Stimulated activated CD8-positive, alpha-beta memory T cell treated with anti-CD3 and anti-CD28 coated beads, Interleukin-4, amount 100 ng/mL, for 4 hours (primary cell): Measurements from ENCODE around the gene KDM7A.
"Not testable (repeated sequence)": the region's sequence is repeated elsewhere in the genome, so short reads cannot be mapped to it uniquely, and the experiment has no call there.

Experiments
- DNase-seq, 2 donors: peaks; one replicate each; pipeline ENCODE4 v3.0.0-alpha.2; 2020; ENCODE audit warnings: low read depth in 2 of 2, low spot score in 1 of 2

KDM7A gene

GRCh38 chr7:140176811-140177702 is at the start of gene KDM7A:
KDM7A (minus strand) TSS chr7:140176983; CDS start chr7:140176937, 46 bp downstream.
- DNase-seq = peak; percentile 71 to 87

GRCh38 chr7:140225562-140226249 is 48.9 kb upstream of the KDM7A start:
- no peak for DNase-seq

GRCh38 chr7:140223515-140224221 is 46.9 kb upstream of the KDM7A start:
- no peak for DNase-seq

DNA sequence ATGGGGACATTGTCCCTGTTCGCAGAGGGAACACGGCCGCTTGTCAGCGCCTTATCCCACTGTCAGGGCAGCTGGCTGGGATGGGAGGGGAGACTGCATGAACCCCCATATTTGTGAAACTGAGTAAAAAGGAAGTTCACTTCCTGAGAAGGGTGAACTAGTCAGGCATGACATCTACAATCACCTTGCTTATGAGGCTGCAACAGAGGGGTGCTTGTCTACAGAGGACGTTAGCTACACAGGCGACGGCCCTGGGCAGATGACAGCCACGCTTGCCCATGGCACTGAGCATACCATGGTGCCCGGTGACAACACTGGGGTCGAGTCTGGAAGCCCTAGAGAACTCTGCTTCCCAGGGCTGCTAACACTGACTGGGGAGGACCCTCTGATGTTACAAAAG is 46.0 kb upstream of the KDM7A start:
- no peak for DNase-seq

DNA sequence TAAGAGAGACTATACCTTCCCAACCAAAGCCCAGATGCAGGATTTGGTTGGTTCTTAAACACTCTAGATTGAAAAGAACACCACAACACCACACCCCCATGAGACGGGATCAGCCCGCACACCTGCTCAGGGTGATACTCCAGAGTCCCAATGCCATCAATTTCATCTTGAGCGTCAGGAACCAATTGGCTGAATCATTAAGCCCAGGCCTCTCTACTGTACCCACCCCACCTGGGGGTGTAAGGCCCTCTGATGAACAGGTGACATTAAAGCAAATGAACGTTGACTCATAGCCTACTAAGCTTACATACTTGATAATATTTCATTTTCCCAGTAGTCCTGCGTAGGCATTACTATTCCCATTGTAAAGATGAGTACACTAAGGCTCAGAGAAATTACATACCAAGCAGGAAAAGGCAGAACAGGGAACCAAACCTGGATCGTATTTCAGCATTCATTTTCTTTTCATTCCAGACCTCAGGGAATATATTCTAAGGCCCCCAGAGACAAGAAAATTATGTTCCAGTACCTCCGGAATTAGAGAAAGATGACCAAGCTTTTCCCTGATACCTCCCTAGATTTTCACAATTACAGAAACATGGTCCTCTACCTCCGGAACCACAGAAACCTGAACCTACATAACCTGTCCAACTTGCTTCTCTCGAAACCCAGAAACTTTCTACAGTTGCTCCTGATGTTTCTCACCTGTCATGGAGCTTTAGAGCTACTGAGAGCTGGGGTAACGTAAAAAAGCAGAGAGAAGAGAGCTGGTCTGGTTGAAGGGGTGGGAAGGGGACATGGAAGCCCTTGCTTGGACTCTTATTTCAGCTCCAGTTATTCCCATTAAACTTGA is 43.1 kb upstream of the KDM7A start:
- DNase-seq = no peak

GRCh38 chr7:140218656-140219055 is 41.9 kb upstream of the KDM7A start:
- no peak for DNase-seq

- DNase-seq = no peak
These were observed 41.1 kb upstream of the KDM7A start for GRCh38 chr7:140217750-140218501.

- no peak for DNase-seq
These were observed 38.5 kb upstream of the KDM7A start for GRCh38 chr7:140215281-140215680.

DNA sequence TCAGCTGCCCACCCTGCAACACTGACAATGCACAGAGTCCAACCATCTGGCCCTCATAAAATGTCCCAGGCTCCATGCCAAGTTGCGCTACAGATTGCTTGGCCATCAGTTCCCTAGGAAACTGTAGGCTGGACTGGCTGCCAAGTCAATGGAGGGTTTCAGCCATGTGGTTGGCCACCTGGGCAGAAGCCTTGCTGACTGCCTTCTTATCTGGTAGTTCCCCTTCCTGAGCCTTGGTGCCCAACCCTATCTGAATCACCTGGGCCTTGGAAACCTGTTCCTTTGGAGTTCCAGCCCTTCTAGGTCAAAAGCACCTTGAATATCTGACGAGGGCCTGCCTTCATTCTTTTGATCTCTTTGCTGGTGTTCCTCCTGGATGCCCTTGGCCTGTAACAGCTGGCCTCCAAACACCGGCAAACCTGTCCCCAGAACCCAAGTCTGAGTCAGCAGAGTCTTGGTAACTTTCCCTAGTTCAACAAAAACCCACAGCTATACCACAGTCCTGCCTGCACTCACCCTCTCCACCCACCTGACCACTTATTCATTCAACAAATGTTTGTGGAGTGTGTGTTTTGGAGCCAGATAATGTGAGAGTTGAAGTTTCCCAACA is 37.4 kb upstream of the KDM7A start:
- DNase-seq = no peak

- DNase-seq = no peak
These were observed 36.9 kb upstream of the KDM7A start for GRCh38 chr7:140213684-140214074.

DNA sequence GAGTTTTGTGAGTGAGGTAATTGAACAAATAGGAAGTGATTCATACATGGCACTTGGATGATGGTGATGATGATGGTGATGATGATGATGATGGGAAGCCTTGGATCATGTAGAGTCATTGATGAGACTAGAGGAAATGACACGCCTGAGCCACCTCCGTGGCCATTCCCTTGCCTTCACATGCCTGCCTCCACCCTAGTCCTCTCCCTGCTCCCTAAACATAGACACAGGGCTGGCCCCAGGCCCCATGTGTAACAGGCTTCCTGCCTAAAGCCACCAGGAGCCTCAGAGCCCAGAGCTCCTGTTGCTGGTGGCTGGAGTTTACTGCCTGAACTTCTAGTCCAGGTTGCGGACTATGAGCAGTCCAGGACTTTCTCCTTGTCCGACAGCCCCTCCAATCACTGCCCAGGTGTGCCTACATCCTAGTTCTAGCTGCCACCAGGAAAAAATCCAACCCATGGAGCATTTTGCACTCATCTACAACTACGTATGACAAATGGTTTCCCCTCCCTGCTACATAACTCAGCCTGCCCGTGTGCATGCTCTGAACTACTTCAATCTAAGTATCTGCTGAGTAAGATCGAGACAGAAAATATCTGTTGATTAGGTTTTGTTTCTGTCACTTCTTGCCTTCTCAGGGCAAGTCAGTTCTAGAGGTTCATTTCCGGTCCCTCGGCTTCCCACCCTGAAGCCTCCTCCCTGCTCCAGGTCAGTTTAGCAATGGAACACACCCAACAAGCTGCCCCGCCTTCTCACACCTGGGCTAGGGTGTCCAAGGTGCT is 35.5 kb upstream of the KDM7A start:
- DNase-seq = no peak

GRCh38 chr7:140211698-140212097 is 34.9 kb upstream of the KDM7A start:
- no peak for DNase-seq

DNA sequence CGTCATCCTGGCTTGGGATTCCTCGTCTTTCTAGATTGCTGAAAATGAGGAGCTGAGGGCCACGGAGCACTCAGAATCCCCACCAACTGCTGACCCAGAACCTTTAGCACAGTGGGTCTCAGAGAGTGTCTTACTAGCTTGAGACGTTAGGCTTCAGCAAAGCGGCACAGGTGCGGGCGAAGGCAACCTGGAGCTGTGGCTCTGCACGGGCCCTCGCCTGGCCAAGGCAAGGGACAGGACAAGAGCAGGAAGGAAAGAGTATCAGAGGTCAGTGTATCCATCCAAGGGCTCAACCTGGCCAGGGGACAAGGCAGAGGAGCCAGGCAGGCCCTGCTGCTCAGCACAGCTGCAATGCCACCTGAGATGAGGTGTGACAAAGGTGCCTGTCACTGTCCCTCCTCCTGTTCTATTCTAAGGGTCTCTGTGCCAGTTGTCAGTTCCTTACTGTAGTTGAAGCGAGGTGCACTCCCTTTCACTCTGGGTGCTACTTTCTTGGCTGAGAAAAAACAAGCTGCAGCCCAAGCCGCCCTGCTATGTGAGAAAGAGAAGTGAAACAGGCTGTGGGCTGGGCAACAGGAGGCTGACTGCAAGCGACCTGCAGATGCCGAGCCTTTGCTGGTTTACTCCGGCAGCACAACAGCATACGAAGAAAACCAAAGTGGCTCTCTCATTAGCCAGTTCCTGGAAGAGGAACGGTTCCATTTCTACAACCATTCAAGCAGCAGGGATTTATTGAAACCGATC is 33.3 kb upstream of the KDM7A start:
- DNase-seq = no peak

- DNase-seq = no peak
These were observed 30.0 kb upstream of the KDM7A start for GRCh38 chr7:140206616-140207389.

DNA sequence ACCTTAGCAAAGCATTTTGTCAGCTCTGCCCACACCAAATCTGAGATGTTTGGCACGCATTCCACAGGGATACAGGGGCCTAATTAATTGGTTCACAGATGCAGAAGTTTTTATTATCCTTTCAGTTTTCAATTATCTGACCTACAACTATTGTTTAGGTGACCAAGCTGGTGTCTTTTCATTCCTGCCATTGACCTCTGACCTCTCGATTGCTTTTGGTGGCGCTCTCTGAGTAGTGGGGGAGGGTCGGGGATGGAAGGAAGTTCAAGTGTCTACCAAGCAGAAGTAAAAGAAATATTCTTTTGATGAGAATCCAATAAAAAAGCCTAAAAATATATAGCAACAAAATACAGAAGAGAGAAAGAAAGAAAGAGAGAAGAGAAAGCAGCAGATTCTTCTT is 28.8 kb upstream of the KDM7A start:
- DNase-seq = no peak

GRCh38 chr7:140203556-140203955 is 26.8 kb upstream of the KDM7A start:
- DNase-seq = no peak

- DNase-seq = not testable (repeated sequence)
These were observed 26.2 kb upstream of the KDM7A start for GRCh38 chr7:140202942-140203341.
